Body of pancreas (tissue), 4 donors: ENCODE data around the gene COMMD2. TPM values are rescaled to one million over a fixed set of nuclear protein-coding genes. Genes with fewer than 3 reads are reported as not detected.

Source experiments
- ATAC-seq: fragments of 150-250 bp; one replicate; pipeline ENCODE4 v1.9.1; 2016
- DNase-seq, 4 donors: peaks; one replicate each; pipeline ENCODE4 v3.0.0-alpha.2; 2019
- H3K27ac ChIP-seq, 4 donors: fragments of 200-600 bp; sonication (generic); 1 replicate in 3 of 4; 2 replicates in 1 of 4; pipeline versions ENCODE4 v1.5.1 to v1.6.1; 2016 to 2019; ENCODE audit warnings: mild to moderate bottlenecking in 1 of 4, mixed read lengths in 1 of 4, moderate library complexity in 1 of 4
- H3K27me3 ChIP-seq, 2 donors: fragments of 200-600 bp; sonication (generic); one replicate each; pipeline ENCODE4 v1.6.0; 2016; ENCODE audit warnings: mild to moderate bottlenecking in 1 of 2
- H3K36me3 ChIP-seq, 2 donors: fragments of 200-600 bp; sonication (generic); replicated peaks in 1 of 2; 2 replicates each; pipeline ENCODE4 v1.5.1; 2016; ENCODE audit warnings: low read depth in 2 of 2; ENCODE audit not compliant: insufficient read depth in 1 of 2
- H3K4me1 ChIP-seq: fragments of 200-600 bp; sonication (generic); one replicate; pipeline ENCODE4 v1.6.0; 2016
- H3K4me3 ChIP-seq, 2 donors: fragments of 200-600 bp; sonication (generic); 1 replicate in 1 of 2; 2 replicates in 1 of 2; pipeline ENCODE4 v1.5.1; 2016 to 2019
- H3K9me3 ChIP-seq, 3 donors: fragments of 200-600 bp; sonication (generic); 1 replicate in 2 of 3; 2 replicates in 1 of 3; pipeline ENCODE4 v1.5.1; 2016
- CTCF ChIP-seq, 7 experiments: fragments of 450-650 bp in 4 of 7; fragments of 200-600 bp in 3 of 7; sonication (generic) in 3 of 7; IDR thresholded peaks; one replicate each; pipeline ENCODE4 v1.5.1; 2016 to 2019; ENCODE audit warnings: antibody characterized with exemption in 7 of 7
- POLR2A ChIP-seq, 3 donors: fragments of 450-650 bp; IDR thresholded peaks; one replicate each; pipeline ENCODE4 v1.6.1; 2016; ENCODE audit warnings: antibody characterized with exemption in 3 of 3, mild to moderate bottlenecking in 2 of 3
- WGBS, 2 donors: methylation state at CpG; one replicate each; pipeline ENCODE4 v1.1.5; 2017; 5-methylcytosine and 5-hydroxymethylcytosine counted together
- intact Hi-C: fragments of 100-400 bp; cut with DNase I; formaldehyde crosslinking; loops from one replicate; pipeline ENCODE4 v1.15.1; 2023
- total RNA-seq, 2 donors: library from RNA; depleted of rRNA; stranded (reverse); fragments of >200 nt; gene quantifications; one replicate each; pipeline ENCODE4 v1.1.0, GENCODE V29; 2016

The COMMD2 gene
- total RNA-seq, 2 donors from 2014 or later = 8.2 to 41.2 TPM

- no peak for ATAC-seq
- no peak for DNase-seq
- H3K4me3 ChIP-seq = no peak overlapping the region
- no peaks in the 10 kb centered on the region for H3K4me1 ChIP-seq
- H3K27me3 ChIP-seq = no peaks in the 10 kb centered on the region
- 76 to 91% methylated on average over 2 of the region's 2 CpGs for WGBS, 2 donors
- intact Hi-C loops = no loop called here
- no peak overlapping the region for H3K27ac ChIP-seq
- H3K9me3 ChIP-seq = no peaks in the 10 kb centered on the region
- no peak for TF ChIP-seq POLR2A (IDR thresholded peaks at IDR 0.05)
- TF ChIP-seq CTCF (IDR thresholded peaks at IDR 0.05) = no peak
- H3K36me3 ChIP-seq = no peaks in the 10 kb centered on the region
Observed at GRCh38 chr3:149772861-149773260, 20.6 kb upstream of the COMMD2 start.

- TF ChIP-seq CTCF (IDR thresholded peaks at IDR 0.05) = peak; percentile 39 to 79 (median 64)
- TF ChIP-seq POLR2A (IDR thresholded peaks at IDR 0.05) = no peak
- H3K27me3 ChIP-seq = no peaks in the 10 kb centered on the region
- intact Hi-C loops = no loop called here
- WGBS, 2 donors = 41 to 44% methylated on average over 8 of the region's 8 CpGs
- peak; percentile 52 to 58 (median 54) for DNase-seq
- no peaks in the 10 kb centered on the region for H3K9me3 ChIP-seq
- H3K27ac ChIP-seq = no peak overlapping the region
- no peak overlapping the region for H3K4me3 ChIP-seq
- no peaks in the 10 kb centered on the region for H3K36me3 ChIP-seq
- peak; percentile 56 for ATAC-seq
- no peaks in the 10 kb centered on the region for H3K4me1 ChIP-seq
Observed at GRCh38 chr3:149771652-149772271, 19.5 kb upstream of the COMMD2 start.

- Histone ChIP-seq H3K4me3 (no peak overlapping the region), H3K36me3 (no peaks in the 10 kb centered on the region), H3K27me3 (no peaks in the 10 kb centered on the region), H3K4me1 (no peaks in the 10 kb centered on the region), H3K27ac (no peak overlapping the region), H3K9me3 (no peaks in the 10 kb centered on the region)
- no peak for TF ChIP-seq POLR2A (IDR thresholded peaks at IDR 0.05)
- intact Hi-C loops = no loop called here
- ATAC-seq (no peak), DNase-seq (no peak)
- 59 to 67% methylated on average over 2 of the region's 2 CpGs for WGBS, 2 donors
Observed at GRCh38 chr3:149770246-149770645, 18.0 kb upstream of the COMMD2 start.

GRCh38 chr3:149768704-149769103 lies 16.4 kb upstream of the COMMD2 start:
- Histone ChIP-seq H3K27me3 (no peaks in the 10 kb centered on the region), H3K27ac (no peak overlapping the region), H3K4me1 (no peaks in the 10 kb centered on the region), H3K9me3 (no peaks in the 10 kb centered on the region), H3K36me3 (no peaks in the 10 kb centered on the region), H3K4me3 (no peak overlapping the region)
- DNase-seq (no peak), ATAC-seq (no peak)
- intact Hi-C loops = no loop called here
- 88 to 91% methylated on average over 6 of the region's 6 CpGs for WGBS, 2 donors
- TF ChIP-seq CTCF (IDR thresholded peaks at IDR 0.05) (no peak), POLR2A (IDR thresholded peaks at IDR 0.05) (no peak)

GRCh38 chr3:149767720-149768119 lies 15.4 kb upstream of the COMMD2 start:
- intact Hi-C loops = no loop called here
- 64 to 73% methylated on average over 4 to 6 of the region's 6 CpGs for WGBS, 2 donors
- ATAC-seq (no peak), DNase-seq (no peak)
- Histone ChIP-seq H3K4me3 (no peak overlapping the region), H3K27ac (no peak overlapping the region), H3K4me1 (no peaks in the 10 kb centered on the region), H3K36me3 (no peaks in the 10 kb centered on the region), H3K27me3 (no peaks in the 10 kb centered on the region), H3K9me3 (no peaks in the 10 kb centered on the region)
- TF ChIP-seq CTCF (IDR thresholded peaks at IDR 0.05) (no peak), POLR2A (IDR thresholded peaks at IDR 0.05) (no peak)
